Chondrocyte (in vitro differentiated cells): ENCODE results near the gene SNAI3. TPM values are rescaled to one million over a fixed set of nuclear protein-coding genes. Genes with fewer than 3 reads are reported as not detected.

Source experiments
- DNase-seq: peaks from one replicate; pipeline ENCODE4 v3.0.0; 2021; ENCODE audit warnings: mixed read lengths, low spot score
- H3K27ac Mint-ChIP-seq: one replicate; pipeline ENCODE4 v1.8.0; 2021; ENCODE audit warnings: mild to moderate bottlenecking, moderate library complexity, mixed read lengths; ENCODE audit not compliant: unreplicated experiment
- H3K27me3 Mint-ChIP-seq: 2 replicates; pipeline ENCODE4 v1.8.0; 2021; ENCODE audit warnings: low read depth, mixed read lengths
- H3K36me3 Mint-ChIP-seq: 2 replicates; pipeline ENCODE4 v1.8.0; 2021; ENCODE audit warnings: low read depth, mixed read lengths
- H3K4me1 Mint-ChIP-seq: 2 replicates; pipeline ENCODE4 v1.8.0; 2021; ENCODE audit warnings: low read depth, mild to moderate bottlenecking, mixed read lengths
- H3K4me3 Mint-ChIP-seq: one replicate; pipeline ENCODE4 v1.8.0; 2021; ENCODE audit warnings: mild to moderate bottlenecking, moderate library complexity, mixed read lengths; ENCODE audit not compliant: unreplicated experiment
- H3K9me3 Mint-ChIP-seq: 2 replicates; pipeline ENCODE4 v1.8.0; 2021; ENCODE audit warnings: low read depth, mixed read lengths
- total RNA-seq: library from RNA; stranded (reverse); gene quantifications from 3 replicates; pipeline ENCODE4 v1.2.1, GENCODE V29; 2021
- TF ChIP-seq, protein P1 (sequence below): fragments of 200-600 bp; sonication (generic); IDR thresholded peaks from 2 replicates; pipeline ENCODE4 v1.5.0; 2021; ENCODE audit warnings: antibody characterized with exemption, mild to moderate bottlenecking, moderate library complexity

The SNAI3 gene
- total RNA-seq, 1 donor from 2014 or later: not detected

- no peak for DNase-seq
- H3K27me3 Mint-ChIP-seq: peaks cover 21% of the 10 kb centered on the region
- peaks cover 2% of the 10 kb centered on the region for H3K4me1 Mint-ChIP-seq
- H3K27ac Mint-ChIP-seq: no peak overlapping the region
- no peaks in the 10 kb centered on the region for H3K9me3 Mint-ChIP-seq
- peaks cover 1% of the 10 kb centered on the region for H3K36me3 Mint-ChIP-seq
- TF ChIP-seq, protein P1, sequence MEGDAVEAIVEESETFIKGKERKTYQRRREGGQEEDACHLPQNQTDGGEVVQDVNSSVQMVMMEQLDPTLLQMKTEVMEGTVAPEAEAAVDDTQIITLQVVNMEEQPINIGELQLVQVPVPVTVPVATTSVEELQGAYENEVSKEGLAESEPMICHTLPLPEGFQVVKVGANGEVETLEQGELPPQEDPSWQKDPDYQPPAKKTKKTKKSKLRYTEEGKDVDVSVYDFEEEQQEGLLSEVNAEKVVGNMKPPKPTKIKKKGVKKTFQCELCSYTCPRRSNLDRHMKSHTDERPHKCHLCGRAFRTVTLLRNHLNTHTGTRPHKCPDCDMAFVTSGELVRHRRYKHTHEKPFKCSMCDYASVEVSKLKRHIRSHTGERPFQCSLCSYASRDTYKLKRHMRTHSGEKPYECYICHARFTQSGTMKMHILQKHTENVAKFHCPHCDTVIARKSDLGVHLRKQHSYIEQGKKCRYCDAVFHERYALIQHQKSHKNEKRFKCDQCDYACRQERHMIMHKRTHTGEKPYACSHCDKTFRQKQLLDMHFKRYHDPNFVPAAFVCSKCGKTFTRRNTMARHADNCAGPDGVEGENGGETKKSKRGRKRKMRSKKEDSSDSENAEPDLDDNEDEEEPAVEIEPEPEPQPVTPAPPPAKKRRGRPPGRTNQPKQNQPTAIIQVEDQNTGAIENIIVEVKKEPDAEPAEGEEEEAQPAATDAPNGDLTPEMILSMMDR: no peak
- H3K4me3 Mint-ChIP-seq: no peak overlapping the region
Measured at GRCh38 chr16:88680554-88681083, 5.7 kb downstream of the SNAI3 start.

GRCh38 chr16:88678224-88678979 lies 7.9 kb downstream of the SNAI3 start:
- no peak overlapping the region for H3K4me3 Mint-ChIP-seq
- DNase-seq: no peak
- H3K9me3 Mint-ChIP-seq: no peaks in the 10 kb centered on the region
- no peaks in the 10 kb centered on the region for H3K4me1 Mint-ChIP-seq
- H3K36me3 Mint-ChIP-seq: peaks cover 2% of the 10 kb centered on the region
- TF ChIP-seq, protein P1: no peak
- no peak overlapping the region for H3K27ac Mint-ChIP-seq
- peaks cover 6% of the 10 kb centered on the region for H3K27me3 Mint-ChIP-seq

GRCh38 chr16:88677721-88678120 lies 8.6 kb downstream of the SNAI3 start:
- Mint-ChIP-seq H3K27me3 (peaks cover 4% of the 10 kb centered on the region), H3K4me3 (no peak overlapping the region), H3K36me3 (peaks cover 2% of the 10 kb centered on the region), H3K9me3 (no peaks in the 10 kb centered on the region), H3K27ac (no peak overlapping the region), H3K4me1 (no peaks in the 10 kb centered on the region)
- TF ChIP-seq, protein P1: no peak
- no peak for DNase-seq

DNA sequence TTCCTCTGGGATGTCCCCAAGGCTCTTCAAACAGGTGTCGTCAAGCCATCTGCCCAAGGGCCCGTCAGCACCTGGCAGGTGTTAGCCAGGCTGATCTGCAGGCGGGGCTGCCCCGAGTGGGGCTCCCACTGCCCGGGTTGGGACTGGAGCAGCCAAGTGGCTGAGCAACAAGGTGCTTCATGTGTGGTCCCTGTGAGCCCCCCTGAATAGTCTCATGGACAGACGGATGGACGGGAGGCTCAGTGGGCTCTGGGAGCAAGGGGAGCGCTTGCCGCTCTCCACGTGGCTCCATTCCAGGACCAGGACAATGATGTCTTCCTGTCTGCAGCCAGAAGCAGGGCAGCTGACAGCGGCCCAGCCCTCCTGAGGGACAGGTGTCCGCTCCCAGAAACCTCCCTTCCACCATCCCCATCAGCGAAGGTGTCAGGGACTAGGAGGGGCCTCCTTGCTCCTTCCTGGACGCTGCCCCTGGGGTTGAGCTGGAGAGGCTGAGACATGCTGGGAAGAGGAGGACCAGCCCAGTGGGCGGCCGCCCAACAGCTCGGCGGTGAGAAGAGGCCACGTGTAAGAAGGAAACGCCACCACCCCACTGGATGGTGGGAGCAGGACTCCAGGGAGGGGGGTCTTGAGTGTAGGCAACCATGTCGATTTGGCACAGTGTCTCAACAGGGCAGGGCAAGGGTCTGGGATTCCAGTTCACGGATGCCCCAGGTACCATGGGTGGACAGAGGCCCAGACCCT lies 9.6 kb downstream of the SNAI3 start:
- H3K27me3 Mint-ChIP-seq: peaks cover 3% of the 10 kb centered on the region
- no peak overlapping the region for H3K4me3 Mint-ChIP-seq
- DNase-seq: no peak
- H3K9me3 Mint-ChIP-seq: no peaks in the 10 kb centered on the region
- H3K27ac Mint-ChIP-seq: no peak overlapping the region
- H3K4me1 Mint-ChIP-seq: no peaks in the 10 kb centered on the region
- TF ChIP-seq, protein P1: no peak
- H3K36me3 Mint-ChIP-seq: peaks cover 2% of the 10 kb centered on the region

GRCh38 chr16:88673716-88674379 lies 12.5 kb downstream of the SNAI3 start:
- Mint-ChIP-seq H3K27me3 (no peaks in the 10 kb centered on the region), H3K27ac (no peak overlapping the region), H3K4me1 (no peaks in the 10 kb centered on the region), H3K9me3 (no peaks in the 10 kb centered on the region), H3K4me3 (no peak overlapping the region), H3K36me3 (peaks cover 2% of the 10 kb centered on the region)
- TF ChIP-seq, protein P1: no peak
- no peak for DNase-seq
